Natural killer cell treated with Interleukin-12 subunit alpha and Interleukin-12 subunit beta and Interleukin-15 and Interleukin-18, amount 100 ng/mL, for 72 hours (primary cell): Measurements from ENCODE around the gene PEAR1. TPM values are rescaled to one million over a fixed set of nuclear protein-coding genes. Genes with fewer than 3 reads are reported as not detected.
"Not testable (repeated sequence)": the region's sequence is repeated elsewhere in the genome, so short reads cannot be mapped to it uniquely, and the experiment has no call there.

ENCODE experiments used
- ATAC-seq, 2 donors: fragments of 150-1000 bp; cut with Tn5 transposase in 1 of 2; sonication (Bioruptor Pico), chemical (Tn5 transposase) in 1 of 2; 2 replicates each; pipeline ENCODE4 v1.10.0; 2021
- DNase-seq: peaks from one replicate; pipeline ENCODE4 v3.0.0; 2022; ENCODE audit warnings: low spot score
- H3K27ac Mint-ChIP-seq, 2 donors: 1 replicate in 1 of 2; 2 replicates in 1 of 2; pipeline ENCODE4 v1.8.0; 2022; ENCODE audit warnings: mixed read lengths in 2 of 2, mild to moderate bottlenecking in 1 of 2, moderate library complexity in 1 of 2
- H3K27me3 Mint-ChIP-seq, 2 donors: 1 replicate in 1 of 2; 2 replicates in 1 of 2; pipeline ENCODE4 v1.8.0; 2022; ENCODE audit warnings: mixed read lengths in 2 of 2
- H3K36me3 Mint-ChIP-seq: one replicate; pipeline ENCODE4 v1.8.0; 2022; ENCODE audit warnings: mixed read lengths
- H3K4me1 Mint-ChIP-seq, 2 donors: 1 replicate in 1 of 2; 2 replicates in 1 of 2; pipeline ENCODE4 v1.8.0; 2022; ENCODE audit warnings: low read depth in 2 of 2, mixed read lengths in 2 of 2, mild to moderate bottlenecking in 1 of 2
- H3K4me3 Mint-ChIP-seq: one replicate; pipeline ENCODE4 v1.8.0; 2022; ENCODE audit warnings: mixed read lengths
- H3K9me3 Mint-ChIP-seq: 2 replicates; pipeline ENCODE4 v1.8.0; 2022; ENCODE audit warnings: mixed read lengths
- total RNA-seq, 2 donors: library from RNA; stranded (reverse); gene quantifications; one replicate each; pipeline ENCODE4 v1.2.3, GENCODE V29; 2022

The PEAR1 gene
- total RNA-seq, 2 donors from 2014 or later = 0.64 TPM; not detected in 1

GRCh38 chr1:156913809-156914387 lies 20.4 kb downstream of the PEAR1 start:
- Mint-ChIP-seq H3K27me3 (peaks cover 17 to 32% of the 10 kb centered on the region in 2 donors), H3K4me1 (peaks cover 0 to 5% of the 10 kb centered on the region in 2 donors), H3K9me3 (no peaks in the 10 kb centered on the region), H3K4me3 (no peak overlapping the region), H3K36me3 (no peaks in the 10 kb centered on the region), H3K27ac (no peak overlapping the region)
- no peak for ATAC-seq
- DNase-seq = no peak

- no peaks in the 10 kb centered on the region for H3K36me3 Mint-ChIP-seq
- ATAC-seq (no peak), DNase-seq (no peak)
- peaks cover 0 to 5% of the 10 kb centered on the region in 2 donors for H3K4me1 Mint-ChIP-seq
- H3K9me3 Mint-ChIP-seq = no peaks in the 10 kb centered on the region
- no peak overlapping the region for H3K27ac Mint-ChIP-seq
- H3K4me3 Mint-ChIP-seq = no peak overlapping the region
- H3K27me3 Mint-ChIP-seq = peaks cover 17 to 34% of the 10 kb centered on the region in 2 donors
Measured at GRCh38 chr1:156914440-156914856, 20.9 kb downstream of the PEAR1 start.

- no peak for DNase-seq
- Mint-ChIP-seq H3K4me3 (no peak within 1 kb of the TSS), H3K9me3 (no peaks in the 10 kb centered on the region), H3K4me1 (peaks cover 4 to 13% of the 10 kb centered on the region in 2 donors), H3K27ac (no peak within 1 kb of the TSS), H3K36me3 (no peaks in the 10 kb centered on the region), H3K27me3 (peaks cover 41 to 58% of the 10 kb centered on the region in 2 donors)
- peak; percentile 76 to 81 for ATAC-seq
Measured at GRCh38 chr1:156920233-156921052, 26.9 kb downstream of the PEAR1 start, which contains the start of gene LRRC71. LRRC71 (plus strand) TSS chr1:156920632; CDS start chr1:156920804, 172 bp downstream.

- DNase-seq = no peak
- Mint-ChIP-seq H3K27me3 (peaks cover 42 to 60% of the 10 kb centered on the region in 2 donors), H3K36me3 (no peaks in the 10 kb centered on the region), H3K27ac (no peak overlapping the region), H3K4me3 (no peak overlapping the region), H3K9me3 (no peaks in the 10 kb centered on the region), H3K4me1 (peaks cover 4 to 13% of the 10 kb centered on the region in 2 donors)
- ATAC-seq = no peak
Measured at GRCh38 chr1:156921053-156921529, 27.6 kb downstream of the PEAR1 start.

GRCh38 chr1:156922986-156923669 lies 29.6 kb downstream of the PEAR1 start:
- no peaks in the 10 kb centered on the region for H3K9me3 Mint-ChIP-seq
- no peak overlapping the region for H3K4me3 Mint-ChIP-seq
- ATAC-seq = no peak
- no peak for DNase-seq
- H3K36me3 Mint-ChIP-seq = no peaks in the 10 kb centered on the region
- peaks cover 51 to 69% of the 10 kb centered on the region in 2 donors for H3K27me3 Mint-ChIP-seq
- no peak overlapping the region for H3K27ac Mint-ChIP-seq
- peaks cover 7 to 16% of the 10 kb centered on the region in 2 donors for H3K4me1 Mint-ChIP-seq

- no peak for ATAC-seq
- Mint-ChIP-seq H3K4me3 (no peak overlapping the region), H3K27ac (no peak overlapping the region), H3K9me3 (no peaks in the 10 kb centered on the region), H3K27me3 (peaks cover 51 to 70% of the 10 kb centered on the region in 2 donors), H3K36me3 (no peaks in the 10 kb centered on the region), H3K4me1 (peaks cover 10 to 11% of the 10 kb centered on the region in 2 donors)
- no peak for DNase-seq
Measured at GRCh38 chr1:156923670-156924477, 30.4 kb downstream of the PEAR1 start.

GRCh38 chr1:156924478-156925153 lies 31.1 kb downstream of the PEAR1 start:
- ATAC-seq = no peak
- Mint-ChIP-seq H3K36me3 (no peaks in the 10 kb centered on the region), H3K27ac (no peak overlapping the region), H3K9me3 (no peaks in the 10 kb centered on the region), H3K4me1 (peaks cover 10 to 11% of the 10 kb centered on the region in 2 donors), H3K27me3 (peaks cover 56 to 75% of the 10 kb centered on the region in 2 donors), H3K4me3 (no peak overlapping the region)
- DNase-seq = no peak

- Mint-ChIP-seq H3K4me3 (no peak overlapping the region), H3K9me3 (no peaks in the 10 kb centered on the region), H3K27me3 (peaks cover 59 to 81% of the 10 kb centered on the region in 2 donors), H3K36me3 (no peaks in the 10 kb centered on the region), H3K27ac (no peak overlapping the region), H3K4me1 (peaks cover 10 to 11% of the 10 kb centered on the region in 2 donors)
- no peak for DNase-seq
- ATAC-seq = no peak
Measured at GRCh38 chr1:156925154-156926010, 31.9 kb downstream of the PEAR1 start.

- Mint-ChIP-seq H3K27ac (no peak overlapping the region), H3K27me3 (peaks cover 59 to 81% of the 10 kb centered on the region in 2 donors), H3K9me3 (no peaks in the 10 kb centered on the region), H3K4me1 (peaks cover 8 to 12% of the 10 kb centered on the region in 2 donors), H3K36me3 (no peaks in the 10 kb centered on the region), H3K4me3 (no peak overlapping the region)
- DNase-seq (no peak), ATAC-seq (peak; percentile 44 to 63)
Measured at GRCh38 chr1:156926175-156926574, 32.7 kb downstream of the PEAR1 start.

- not testable (repeated sequence) for H3K9me3 Mint-ChIP-seq, H3K4me3 Mint-ChIP-seq, H3K27ac Mint-ChIP-seq, H3K36me3 Mint-ChIP-seq, DNase-seq, ATAC-seq
- H3K4me1 Mint-ChIP-seq = peaks cover 12 to 16% of the 10 kb centered on the region in 2 donors
- peaks cover 59 to 81% of the 10 kb centered on the region in 2 donors for H3K27me3 Mint-ChIP-seq
Measured at GRCh38 chr1:156926695-156927094, 33.2 kb downstream of the PEAR1 start.

GRCh38 chr1:156927215-156928042 lies 33.9 kb downstream of the PEAR1 start:
- Mint-ChIP-seq H3K4me3 (no peak overlapping the region), H3K27ac (no peak overlapping the region), H3K9me3 (no peaks in the 10 kb centered on the region), H3K27me3 (peaks cover 51 to 74% of the 10 kb centered on the region in 2 donors), H3K36me3 (no peaks in the 10 kb centered on the region), H3K4me1 (peaks cover 12 to 16% of the 10 kb centered on the region in 2 donors)
- DNase-seq (no peak), ATAC-seq (peak; percentile 64 to 68)
